IMR-90 (cell line): Measurements from ENCODE around the gene SELENOO. TPM values are rescaled to one million over a fixed set of nuclear protein-coding genes. Genes with fewer than 3 reads are reported as not detected.
A peak's percentile ranks its signal among the peaks of the same experiment; 100 is the strongest.

Source experiments
- ATAC-seq: fragments of 200-7000 bp; cut with Tn5 transposase; 2 replicates; pipeline ENCODE4 v1.9.1; 2020; ENCODE audit warnings: low read depth, mild to moderate bottlenecking, moderate library complexity
- BruUV-seq: library from RNA; stranded (reverse); fragments of 400-500 nt; replicated peaks from 2 replicates; lab custom pipeline; 2021; lab: Mats Ljungman, UMichigan
- CTCF ChIA-PET: fragments of 300-600 bp; formaldehyde crosslinking; extraction: SDS; loops from one replicate; lab custom pipeline; 2021; ENCODE audit warnings: antibody characterized with exemption; lab: Yijun Ruan, JAX
- POLR2A ChIA-PET: fragments of 300-600 bp; sonication (Branson Sonifier 250); formaldehyde crosslinking; loops from one replicate; lab custom pipeline; 2022; ENCODE audit warnings: antibody characterized with exemption; ENCODE audit not compliant: unreplicated experiment; lab: Charles Lee
- DNase-seq: peaks from one replicate; pipeline ENCODE4 v3.0.0; 2013
- H2AFZ ChIP-seq: replicated peaks from 2 replicates; pipeline ENCODE3; 2013; ENCODE audit warnings: low read length, mild to moderate bottlenecking; ENCODE audit not compliant: poor library complexity
- H2AK5ac ChIP-seq: 2 replicates; pipeline ENCODE4 v1.6.1; 2013; ENCODE audit warnings: low read depth, low read length, inconsistent platforms
- H2AK9ac ChIP-seq: replicated peaks from 2 replicates; pipeline ENCODE3; 2013; ENCODE audit warnings: mild to moderate bottlenecking, low read depth, low read length, moderate library complexity; ENCODE audit not compliant: poor library complexity
- H2BK120ac ChIP-seq: 2 replicates; pipeline ENCODE4 v1.6.1; 2013; ENCODE audit warnings: low read depth, low read length, inconsistent platforms
- H2BK15ac ChIP-seq: 3 replicates; pipeline ENCODE4 v1.6.1; 2013; ENCODE audit warnings: low read depth, low read length, inconsistent platforms
- H2BK20ac ChIP-seq: 2 replicates; pipeline ENCODE4 v1.6.1; 2013; ENCODE audit warnings: low read depth, mild to moderate bottlenecking, inconsistent platforms, low read length, moderate library complexity
- H2BK5ac ChIP-seq: 2 replicates; pipeline ENCODE4 v1.6.1; 2013; ENCODE audit warnings: mild to moderate bottlenecking, low read depth, low read length, inconsistent platforms; ENCODE audit not compliant: poor library complexity, severe bottlenecking
- H3K14ac ChIP-seq: replicated peaks from 2 replicates; pipeline ENCODE4 v1.6.1; 2013; ENCODE audit warnings: low read depth, low read length, inconsistent platforms
- H3K18ac ChIP-seq: 2 replicates; pipeline ENCODE4 v1.6.1; 2013; ENCODE audit warnings: low read depth, low read length, control low read depth
- H3K23ac ChIP-seq: 2 replicates; pipeline ENCODE4 v1.6.1; 2013; ENCODE audit warnings: low read depth, low read length, inconsistent platforms
- H3K27ac ChIP-seq: 2 replicates; pipeline ENCODE4 v1.5.1; 2013; ENCODE audit warnings: mild to moderate bottlenecking, control low read depth, low read length; ENCODE audit not compliant: insufficient read depth
- H3K27me3 ChIP-seq: 2 replicates; pipeline ENCODE4 v1.6.1; 2013; ENCODE audit warnings: low read length; ENCODE audit not compliant: control insufficient read depth, insufficient read depth
- H3K36me3 ChIP-seq: 2 replicates; pipeline ENCODE4 v1.6.1; 2013; ENCODE audit warnings: low read length, mixed read lengths; ENCODE audit not compliant: control insufficient read depth, insufficient read depth
- H3K4ac ChIP-seq: 2 replicates; pipeline ENCODE4 v1.6.1; 2013; ENCODE audit warnings: low read depth, low read length, inconsistent platforms
- H3K4me1 ChIP-seq: 2 replicates; pipeline ENCODE4 v1.6.1; 2013; ENCODE audit warnings: low read length, mixed read lengths; ENCODE audit not compliant: control insufficient read depth, insufficient read depth
- H3K4me2 ChIP-seq: 2 replicates; pipeline ENCODE4 v1.6.1; 2013; ENCODE audit warnings: low read depth, mild to moderate bottlenecking, control low read depth, low read length, moderate library complexity
- H3K4me3 ChIP-seq: 2 replicates; pipeline ENCODE4 v1.5.1; 2013; ENCODE audit warnings: low read depth, mild to moderate bottlenecking, control low read depth, low read length, moderate library complexity; ENCODE audit not compliant: insufficient read depth
- H3K56ac ChIP-seq: 2 replicates; pipeline ENCODE4 v1.6.1; 2013; ENCODE audit warnings: low read length, inconsistent platforms; ENCODE audit not compliant: insufficient read depth; ENCODE audit errors: extremely low read depth
- H3K79me1 ChIP-seq, 2 experiments: 2 replicates each; pipeline ENCODE4 v1.6.1; 2013; ENCODE audit warnings: low read length in 2 of 2, inconsistent platforms in 1 of 2, low read depth in 1 of 2
- H3K9ac ChIP-seq: 2 replicates; pipeline ENCODE4 v1.6.1; 2013; ENCODE audit warnings: low read depth, low read length, control low read depth
- H3K9me1 ChIP-seq: 2 replicates; pipeline ENCODE4 v1.6.1; 2013; ENCODE audit warnings: low read length, inconsistent platforms; ENCODE audit not compliant: insufficient read depth
- H3K9me3 ChIP-seq: 2 replicates; pipeline ENCODE4 v1.6.1; 2013; ENCODE audit warnings: low read length; ENCODE audit not compliant: control insufficient read depth, insufficient read depth
- H4K20me1 ChIP-seq: 2 replicates; pipeline ENCODE4 v1.6.1; 2013; ENCODE audit warnings: low read length, inconsistent platforms; ENCODE audit not compliant: insufficient read depth
- H4K5ac ChIP-seq: 2 replicates; pipeline ENCODE4 v1.6.1; 2013; ENCODE audit warnings: mild to moderate bottlenecking, low read depth, low read length, control low read depth
- H4K8ac ChIP-seq, 2 experiments: 2 replicates each; pipeline ENCODE4 v1.6.1; 2013; ENCODE audit warnings: low read depth in 2 of 2, low read length in 2 of 2, control low read depth in 1 of 2, inconsistent platforms in 1 of 2
- H4K91ac ChIP-seq: 2 replicates; pipeline ENCODE4 v1.6.1; 2013; ENCODE audit warnings: low read depth, low read length, inconsistent platforms; ENCODE audit not compliant: insufficient read depth
- BHLHE40 ChIP-seq: fragments of 150-350 bp; IDR thresholded peaks from 2 replicates; pipeline ENCODE4 v1.6.1; 2016; ENCODE audit warnings: mild to moderate bottlenecking, low read depth, low read length
- CEBPB ChIP-seq: IDR thresholded peaks from 2 replicates; pipeline ENCODE4 v1.6.1; 2012; ENCODE audit warnings: low read depth, low read length, improper control_type of control experiment
- CHD1 ChIP-seq: IDR thresholded peaks from 2 replicates; pipeline ENCODE4 v1.6.1; 2012; ENCODE audit warnings: low read depth, low read length, improper control_type of control experiment
- FOS ChIP-seq: fragments of 150-350 bp; IDR thresholded peaks from 2 replicates; pipeline ENCODE4 v1.6.1; 2016; ENCODE audit warnings: low read depth, low read length
- MAFK ChIP-seq: IDR thresholded peaks from 2 replicates; pipeline ENCODE4 v1.6.1; 2012; ENCODE audit warnings: low read depth, low read length, improper control_type of control experiment
- MAZ ChIP-seq: IDR thresholded peaks from 2 replicates; pipeline ENCODE4 v1.6.1; 2012; ENCODE audit warnings: low read depth, mild to moderate bottlenecking, low read length, improper control_type of control experiment, moderate library complexity, borderline replicate concordance
- MXI1 ChIP-seq: IDR thresholded peaks from 2 replicates; pipeline ENCODE4 v1.6.1; 2012; ENCODE audit warnings: low read depth, mild to moderate bottlenecking, low read length, moderate library complexity, borderline replicate concordance
- NFE2L2 ChIP-seq: fragments of 150-350 bp; IDR thresholded peaks from 2 replicates; pipeline ENCODE4 v1.6.1; 2016; ENCODE audit warnings: low read depth, mild to moderate bottlenecking, low read length
- POLR2A ChIP-seq: IDR thresholded peaks from 2 replicates; pipeline ENCODE4 v1.6.1; 2012; ENCODE audit warnings: mild to moderate bottlenecking, low read depth, low read length
- RAD21 ChIP-seq: IDR thresholded peaks from 2 replicates; pipeline ENCODE4 v1.6.1; 2012; ENCODE audit warnings: low read length, improper control_type of control experiment
- RCOR1 ChIP-seq: IDR thresholded peaks from 2 replicates; pipeline ENCODE4 v1.6.1; 2012; ENCODE audit warnings: mild to moderate bottlenecking, low read length, improper control_type of control experiment; ENCODE audit not compliant: insufficient replicate concordance
- RFX5 ChIP-seq: IDR thresholded peaks from 2 replicates; pipeline ENCODE4 v1.8.0; 2012; ENCODE audit warnings: low read depth, mild to moderate bottlenecking, low read length, moderate library complexity
- SMC3 ChIP-seq: fragments of 150-350 bp; IDR thresholded peaks from 2 replicates; pipeline ENCODE4 v1.6.1; 2016; ENCODE audit warnings: low read depth, mild to moderate bottlenecking, antibody characterized with exemption, low read length, moderate library complexity
- WGBS, 2 experiments: methylation state at CpG; one replicate each; pipeline versions ENCODE4 v1.1.5 to v1.1.7; 2013; ENCODE audit warnings: missing lambda C conversion rate in 2 of 2; ENCODE audit not compliant: insufficient read length in 1 of 2; ENCODE audit errors: extremely low coverage in 2 of 2; 5-methylcytosine and 5-hydroxymethylcytosine counted together
- dilution Hi-C: fragments of 300-500 bp; cut with HindIII; formaldehyde crosslinking; loops from one replicate; pipeline ENCODE4 v1.14.3; 2018; ENCODE audit warnings: low sequenced_read_pairs; ENCODE audit not compliant: unreplicated experiment
- in situ Hi-C: fragments of 300-500 bp; cut with MboI; formaldehyde crosslinking; loops from 3 replicates; pipeline ENCODE4 v1.14.3; 2019; ENCODE audit warnings: low sequenced_read_pairs, inconsistent platforms, mixed read lengths
- intact Hi-C: fragments of 100-400 bp; cut with micrococcal nuclease; formaldehyde crosslinking; loops from 2 replicates; pipeline ENCODE4 v1.10.0; 2022
- polyA plus RNA-seq, 3 experiments: library from polyadenylated mRNA; depleted of rRNA; stranded (reverse); fragments of >200 nt; gene quantifications; 2 replicates each; pipeline ENCODE4 v1.2.3, GENCODE V29; 2012; ENCODE audit warnings: low replicate concordance in 1 of 3
- total RNA-seq: library from RNA; depleted of rRNA; stranded (reverse); fragments of >200 nt; gene quantifications from 2 replicates; pipeline ENCODE4 v1.2.3, GENCODE V29; 2012
- TF ChIP-seq, protein P1 (sequence below): fragments of 150-350 bp; IDR thresholded peaks from 2 replicates; pipeline ENCODE4 v1.6.1; 2016; ENCODE audit warnings: low read depth, mild to moderate bottlenecking, low read length, moderate library complexity, borderline replicate concordance
- TF ChIP-seq, protein P2 (sequence below): conservative IDR thresholded peaks from 2 replicates; pipeline ENCODE4 v1.5.1; 2012; ENCODE audit warnings: mild to moderate bottlenecking, low read depth, low read length, improper control_type of control experiment
- TF ChIP-seq, protein P3 (sequence below): fragments of 150-350 bp; IDR thresholded peaks from 2 replicates; pipeline ENCODE4 v1.6.1; 2017; ENCODE audit warnings: mild to moderate bottlenecking, antibody characterized with exemption, low read length, low read depth

SELENOO gene
- total and polyA plus RNA-seq, 2 of the 4 experiments (the other 2 are of a cell fraction) = 10.4 to 21.4 TPM

DNA sequence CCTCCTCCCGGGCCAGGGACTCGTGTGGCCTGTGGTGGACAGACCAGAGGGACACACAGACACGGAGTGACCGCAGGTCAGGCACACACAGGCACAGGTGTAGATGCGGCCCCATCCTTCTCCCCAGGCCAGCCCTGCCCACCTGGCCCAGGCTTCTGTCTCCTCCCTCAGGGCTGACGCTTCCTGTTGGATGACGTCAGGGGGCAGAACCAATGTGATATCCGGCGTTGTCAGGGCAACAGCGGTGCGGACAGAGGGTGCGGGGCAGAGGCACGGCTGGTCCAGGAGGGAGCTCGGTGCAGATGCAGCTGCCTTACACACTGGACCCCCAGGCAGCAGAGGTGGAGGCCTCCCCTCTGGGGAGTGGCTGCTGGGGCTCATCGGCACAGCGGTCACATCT, 46.9 kb downstream of the SELENOO start:
- no peaks in the 10 kb centered on the region for H3K9me3 ChIP-seq

More for the DNA sequence above, 46.9 kb downstream of the SELENOO start:
- Histone ChIP-seq H3K56ac (no peak overlapping the region), H4K20me1 (peaks cover 32% of the 10 kb centered on the region), H3K14ac (no peak overlapping the region), H2AK9ac (peak overlapping the region; percentile 58), H2BK20ac (no peak overlapping the region), H4K5ac (no peak overlapping the region), H4K8ac (peak overlapping the region in 1 of 2 experiments; percentile 0; a peak in 1 of 4 replicates), H2AFZ (peak overlapping the region; percentile 76), H3K36me3 (peaks cover 21% of the 10 kb centered on the region), H3K4ac (no peak overlapping the region), H3K18ac (no peak overlapping the region), H4K91ac (no peak overlapping the region), H2BK15ac (no peak overlapping the region), H3K4me1 (peaks cover 16% of the 10 kb centered on the region), H3K79me1 (peaks cover 9 to 53% of the 10 kb centered on the region in 2 experiments; a peak in 3 of 4 replicates), H3K27me3 (no peaks in the 10 kb centered on the region), H3K9me1 (0 out of 2 replicates have a peak, but pooled peaks cover 3% of the 10 kb centered on the region), H3K23ac (no peak overlapping the region), H2BK5ac (no peak overlapping the region), H2BK120ac (no peak overlapping the region), H3K27ac (no peak overlapping the region), H3K9ac (no peak overlapping the region), H3K4me3 (no peak overlapping the region), H2AK5ac (no peak overlapping the region), H3K4me2 (no peak overlapping the region)
- dilution Hi-C loops = no loop called here
- WGBS, 2 experiments = 54% methylated on average over 13 of the region's 16 CpGs; no CpG with 5 or more reads in 1 of the 2 experiments
- in situ Hi-C loops = no loop called here
- BruUV-seq = no TSS peak
- ATAC-seq (no peak), DNase-seq (peak; percentile 61)
- CTCF ChIA-PET = no interaction called here
- TF ChIP-seq BHLHE40 = no peak
- no peak for TF ChIP-seq NFE2L2
- TF ChIP-seq MXI1 = no peak
- TF ChIP-seq, protein P1, sequence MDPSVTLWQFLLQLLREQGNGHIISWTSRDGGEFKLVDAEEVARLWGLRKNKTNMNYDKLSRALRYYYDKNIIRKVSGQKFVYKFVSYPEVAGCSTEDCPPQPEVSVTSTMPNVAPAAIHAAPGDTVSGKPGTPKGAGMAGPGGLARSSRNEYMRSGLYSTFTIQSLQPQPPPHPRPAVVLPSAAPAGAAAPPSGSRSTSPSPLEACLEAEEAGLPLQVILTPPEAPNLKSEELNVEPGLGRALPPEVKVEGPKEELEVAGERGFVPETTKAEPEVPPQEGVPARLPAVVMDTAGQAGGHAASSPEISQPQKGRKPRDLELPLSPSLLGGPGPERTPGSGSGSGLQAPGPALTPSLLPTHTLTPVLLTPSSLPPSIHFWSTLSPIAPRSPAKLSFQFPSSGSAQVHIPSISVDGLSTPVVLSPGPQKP = no peak
- no peak for TF ChIP-seq SMC3
- TF ChIP-seq FOS = no peak
- TF ChIP-seq, protein P2, sequence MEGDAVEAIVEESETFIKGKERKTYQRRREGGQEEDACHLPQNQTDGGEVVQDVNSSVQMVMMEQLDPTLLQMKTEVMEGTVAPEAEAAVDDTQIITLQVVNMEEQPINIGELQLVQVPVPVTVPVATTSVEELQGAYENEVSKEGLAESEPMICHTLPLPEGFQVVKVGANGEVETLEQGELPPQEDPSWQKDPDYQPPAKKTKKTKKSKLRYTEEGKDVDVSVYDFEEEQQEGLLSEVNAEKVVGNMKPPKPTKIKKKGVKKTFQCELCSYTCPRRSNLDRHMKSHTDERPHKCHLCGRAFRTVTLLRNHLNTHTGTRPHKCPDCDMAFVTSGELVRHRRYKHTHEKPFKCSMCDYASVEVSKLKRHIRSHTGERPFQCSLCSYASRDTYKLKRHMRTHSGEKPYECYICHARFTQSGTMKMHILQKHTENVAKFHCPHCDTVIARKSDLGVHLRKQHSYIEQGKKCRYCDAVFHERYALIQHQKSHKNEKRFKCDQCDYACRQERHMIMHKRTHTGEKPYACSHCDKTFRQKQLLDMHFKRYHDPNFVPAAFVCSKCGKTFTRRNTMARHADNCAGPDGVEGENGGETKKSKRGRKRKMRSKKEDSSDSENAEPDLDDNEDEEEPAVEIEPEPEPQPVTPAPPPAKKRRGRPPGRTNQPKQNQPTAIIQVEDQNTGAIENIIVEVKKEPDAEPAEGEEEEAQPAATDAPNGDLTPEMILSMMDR = no peak
- no peak for TF ChIP-seq MAFK
- TF ChIP-seq POLR2A = no peak
- TF ChIP-seq RFX5 = no peak
- TF ChIP-seq CHD1 = no peak
- TF ChIP-seq, protein P3, sequence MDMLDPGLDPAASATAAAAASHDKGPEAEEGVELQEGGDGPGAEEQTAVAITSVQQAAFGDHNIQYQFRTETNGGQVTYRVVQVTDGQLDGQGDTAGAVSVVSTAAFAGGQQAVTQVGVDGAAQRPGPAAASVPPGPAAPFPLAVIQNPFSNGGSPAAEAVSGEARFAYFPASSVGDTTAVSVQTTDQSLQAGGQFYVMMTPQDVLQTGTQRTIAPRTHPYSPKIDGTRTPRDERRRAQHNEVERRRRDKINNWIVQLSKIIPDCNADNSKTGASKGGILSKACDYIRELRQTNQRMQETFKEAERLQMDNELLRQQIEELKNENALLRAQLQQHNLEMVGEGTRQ = no peak
- no peak for TF ChIP-seq MAZ
- no peak for TF ChIP-seq CEBPB
- no peak for TF ChIP-seq RAD21
- no peak for TF ChIP-seq RCOR1
- intact Hi-C loops = no loop called here
- POLR2A ChIA-PET = no interaction called here
